OCI-LY1 (cell line): Measurements from ENCODE around the gene NR0B2.

ENCODE experiments used
- H2AFZ ChIP-seq: fragments of 200-600 bp; sonication (generic), shearing (Covaris generic); 2 replicates; pipeline ENCODE4 v1.6.0; 2014; ENCODE audit warnings: antibody characterized with exemption, mild to moderate bottlenecking, low read length
- H3F3A ChIP-seq: fragments of 200-600 bp; sonication (generic), shearing (Covaris generic); 2 replicates; pipeline ENCODE4 v1.6.0; 2014; ENCODE audit warnings: mild to moderate bottlenecking, antibody characterized with exemption, low read length, moderate library complexity; ENCODE audit not compliant: insufficient read depth
- H3K27ac ChIP-seq: fragments of 200-600 bp; sonication (generic); 2 replicates; pipeline ENCODE4 v1.5.1; 2014; ENCODE audit warnings: low read length, mixed run types, mild to moderate bottlenecking, low read depth; ENCODE audit not compliant: poor library complexity, severe bottlenecking
- H3K27me3 ChIP-seq: fragments of 200-600 bp; sonication (generic); 2 replicates; pipeline ENCODE4 v1.6.0; 2014; ENCODE audit warnings: antibody characterized with exemption, mild to moderate bottlenecking, low read length, moderate library complexity; ENCODE audit not compliant: insufficient read depth
- H3K36me3 ChIP-seq: fragments of 200-600 bp; sonication (generic); 2 replicates; pipeline ENCODE4 v1.6.1; 2014; ENCODE audit warnings: mild to moderate bottlenecking, antibody characterized with exemption, low read length, moderate library complexity, mixed read lengths; ENCODE audit not compliant: insufficient read depth
- H3K4me1 ChIP-seq: fragments of 200-600 bp; sonication (generic); 2 replicates; pipeline ENCODE4 v1.5.1; 2014; ENCODE audit warnings: mild to moderate bottlenecking, low read length, moderate library complexity; ENCODE audit not compliant: insufficient read depth, severe bottlenecking
- H3K4me2 ChIP-seq: fragments of 200-600 bp; sonication (generic), shearing (Covaris generic); 2 replicates; pipeline ENCODE4 v1.6.1; 2014; ENCODE audit warnings: low read length
- H3K4me3 ChIP-seq: fragments of 200-600 bp; sonication (generic); 2 replicates; pipeline ENCODE4 v1.5.1; 2014; ENCODE audit warnings: low read length, low read depth, mild to moderate bottlenecking, mixed read lengths; ENCODE audit not compliant: poor library complexity, severe bottlenecking
- H3K79me2 ChIP-seq: fragments of 200-600 bp; shearing (Covaris generic); 2 replicates; pipeline ENCODE4 v1.6.1; 2016; ENCODE audit warnings: mixed run types, low read length, mixed read lengths; ENCODE audit not compliant: insufficient read depth
- H3K9ac ChIP-seq: fragments of 200-600 bp; sonication (generic), shearing (Covaris generic); 2 replicates; pipeline ENCODE4 v1.6.1; 2014; ENCODE audit warnings: mild to moderate bottlenecking, low read length, mixed read lengths
- H3K9me2 ChIP-seq: fragments of 200-600 bp; sonication (generic), shearing (Covaris generic); 2 replicates; pipeline ENCODE4 v1.6.1; 2014; ENCODE audit warnings: low read depth, mild to moderate bottlenecking, low read length, mixed read lengths
- H3K9me3 ChIP-seq: fragments of 200-600 bp; shearing (Covaris generic); 2 replicates; pipeline ENCODE4 v1.6.1; 2014; ENCODE audit warnings: low read length, mixed read lengths
- H4K20me1 ChIP-seq: fragments of 200-600 bp; sonication (generic), shearing (Covaris generic); 2 replicates; pipeline ENCODE4 v1.6.0; 2016; ENCODE audit warnings: mild to moderate bottlenecking, low read length; ENCODE audit not compliant: insufficient read depth
- CTCF ChIP-seq: fragments of 200-600 bp; sonication (generic), shearing (Covaris generic); IDR thresholded peaks from 2 replicates; pipeline ENCODE4 v1.5.1; 2017; ENCODE audit warnings: mild to moderate bottlenecking, antibody characterized with exemption, low read length, moderate library complexity, mixed read lengths
- EZH2 ChIP-seq: fragments of 200-600 bp; sonication (generic), shearing (Covaris generic); IDR thresholded peaks from 2 replicates; pipeline ENCODE4 v1.8.0; 2017; ENCODE audit warnings: borderline replicate concordance, mixed run types, mild to moderate bottlenecking, antibody characterized with exemption, low read length, moderate library complexity, mixed read lengths

The NR0B2 gene

GRCh38 chr1:26897351-26897750, 16.4 kb downstream of the NR0B2 start:
- TF ChIP-seq CTCF (no peak), EZH2 (no peak)
- H4K20me1 ChIP-seq = no peaks in the 10 kb centered on the region
- H3K4me1 ChIP-seq = peaks cover 23% of the 10 kb centered on the region
- H3K4me3 ChIP-seq = no peak overlapping the region
- H3F3A ChIP-seq = no peaks in the 10 kb centered on the region
- H2AFZ ChIP-seq = no peak overlapping the region
- H3K79me2 ChIP-seq = peaks cover 13% of the 10 kb centered on the region
- H3K36me3 ChIP-seq = peaks cover 39% of the 10 kb centered on the region
- no peaks in the 10 kb centered on the region for H3K9me2 ChIP-seq
- no peaks in the 10 kb centered on the region for H3K27me3 ChIP-seq
- no peak overlapping the region for H3K27ac ChIP-seq
- H3K9ac ChIP-seq = no peak overlapping the region
- H3K4me2 ChIP-seq = no peak overlapping the region
- no peaks in the 10 kb centered on the region for H3K9me3 ChIP-seq

- peaks cover 44% of the 10 kb centered on the region for H3K36me3 ChIP-seq
- no peak overlapping the region for H2AFZ ChIP-seq
- peaks cover 21% of the 10 kb centered on the region for H3K4me1 ChIP-seq
- H3K9me3 ChIP-seq = no peaks in the 10 kb centered on the region
- TF ChIP-seq EZH2 (no peak), CTCF (no peak)
- no peak overlapping the region for H3K4me3 ChIP-seq
- no peaks in the 10 kb centered on the region for H3F3A ChIP-seq
- H3K4me2 ChIP-seq = no peak overlapping the region
- H3K9me2 ChIP-seq = no peaks in the 10 kb centered on the region
- H3K79me2 ChIP-seq = peaks cover 6% of the 10 kb centered on the region
- H3K9ac ChIP-seq = no peak overlapping the region
- H3K27ac ChIP-seq = no peak overlapping the region
- H4K20me1 ChIP-seq = no peaks in the 10 kb centered on the region
- H3K27me3 ChIP-seq = no peaks in the 10 kb centered on the region
Measured at GRCh38 chr1:26894263-26894662, 19.5 kb downstream of the NR0B2 start.

GRCh38 chr1:26890467-26890796, 23.3 kb downstream of the NR0B2 start:
- TF ChIP-seq EZH2 (no peak), CTCF (no peak)
- Histone ChIP-seq H2AFZ (no peak overlapping the region), H3K27me3 (no peaks in the 10 kb centered on the region), H3K4me2 (peak overlapping the region; percentile 81), H3K9me3 (no peaks in the 10 kb centered on the region), H3K79me2 (no peaks in the 10 kb centered on the region), H3K27ac (peak overlapping the region; percentile 59), H3K36me3 (peaks cover 60% of the 10 kb centered on the region), H3K4me3 (peak overlapping the region; percentile 95), H3F3A (no peaks in the 10 kb centered on the region), H3K4me1 (peaks cover 18% of the 10 kb centered on the region), H3K9ac (peak overlapping the region; percentile 89), H4K20me1 (no peaks in the 10 kb centered on the region), H3K9me2 (no peaks in the 10 kb centered on the region)
